GM21786 (cell line): ENCODE measurements around the gene ADGRL3.
"Not testable (repeated sequence)": the region's sequence is repeated elsewhere in the genome, so short reads cannot be mapped to it uniquely, and the experiment has no call there.

Experiments
- ATAC-seq: cut with Tn5 transposase; IDR thresholded peaks from one replicate; pipeline ENCODE4 v1.9.1; 2021; ENCODE audit not compliant: unreplicated experiment

ADGRL3 gene

DNA sequence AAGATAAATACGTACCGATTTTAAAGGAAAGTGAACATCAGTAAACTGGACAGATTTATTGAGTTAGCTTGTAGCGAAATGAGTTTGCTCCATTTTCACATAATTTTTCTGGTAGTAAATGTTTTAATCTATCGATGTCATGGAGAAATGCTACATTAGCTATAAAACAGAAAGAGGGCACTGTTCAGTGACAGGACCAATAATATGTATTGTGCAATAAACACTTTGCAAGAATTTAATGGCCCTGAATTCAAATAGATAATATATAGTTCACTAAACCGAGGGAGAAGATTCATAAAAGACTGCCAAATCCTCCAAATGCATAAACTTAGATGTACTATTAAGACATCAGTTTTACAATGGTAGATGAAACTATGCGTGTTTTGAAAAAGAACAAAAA lies 516.3 kb downstream of the ADGRL3 start:
- ATAC-seq: no peak

DNA sequence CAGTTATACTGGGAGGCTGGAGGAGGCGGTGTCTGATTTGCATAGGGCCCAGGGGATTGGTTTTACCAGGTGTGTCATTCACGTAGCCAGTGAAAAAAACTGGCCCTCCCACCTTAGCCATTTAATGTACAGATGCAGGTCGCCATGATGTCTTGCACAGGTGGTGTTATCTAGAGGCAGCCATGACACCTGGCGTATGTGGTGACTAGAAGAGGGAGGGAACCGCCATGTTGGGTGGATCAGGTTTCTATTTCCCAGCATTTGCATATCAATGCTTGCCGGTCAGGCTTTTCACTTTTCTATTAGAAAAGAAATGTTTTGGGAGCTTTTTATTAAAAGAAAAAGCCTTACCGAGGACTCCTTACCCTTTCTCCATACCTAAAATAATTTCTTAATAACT lies 523.4 kb downstream of the ADGRL3 start:
- ATAC-seq: no peak

DNA sequence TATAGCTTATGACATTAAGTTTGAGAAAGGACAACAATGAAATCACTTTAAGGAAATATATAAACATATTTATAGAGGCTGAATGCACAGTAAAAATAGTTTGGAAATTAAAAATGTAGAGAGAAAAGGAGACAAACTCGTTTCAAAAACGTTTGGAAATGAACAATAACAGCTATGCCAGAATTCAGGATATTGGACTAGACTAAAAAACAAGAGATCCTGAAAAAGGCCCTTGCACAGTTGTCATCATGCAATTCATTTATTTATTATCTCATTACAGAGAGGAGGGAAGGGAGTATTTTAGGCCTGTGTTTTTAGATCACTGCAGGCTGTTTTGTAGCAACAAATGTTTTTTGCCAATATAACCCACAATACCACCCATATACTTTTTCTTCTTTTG lies 527.2 kb downstream of the ADGRL3 start:
- no peak for ATAC-seq

DNA sequence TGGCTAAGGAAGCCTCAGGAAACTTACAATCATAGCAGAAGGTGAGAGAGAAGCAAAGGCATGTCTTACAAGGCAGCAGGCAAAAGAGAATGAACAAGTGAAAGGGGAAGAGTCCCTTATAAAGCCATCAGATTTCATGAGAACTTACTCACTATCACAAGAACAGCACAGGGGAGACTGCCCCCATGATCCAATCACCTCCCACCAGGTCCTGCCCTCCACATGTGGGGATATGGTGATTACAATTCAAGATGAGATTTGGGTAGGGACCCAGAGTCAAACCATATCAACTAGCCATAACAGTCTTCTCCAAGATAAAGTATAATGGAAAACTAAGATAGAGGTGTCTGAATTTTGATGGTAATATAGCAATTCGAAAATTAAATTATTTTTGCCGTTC lies 534.3 kb downstream of the ADGRL3 start:
- ATAC-seq: no peak

DNA sequence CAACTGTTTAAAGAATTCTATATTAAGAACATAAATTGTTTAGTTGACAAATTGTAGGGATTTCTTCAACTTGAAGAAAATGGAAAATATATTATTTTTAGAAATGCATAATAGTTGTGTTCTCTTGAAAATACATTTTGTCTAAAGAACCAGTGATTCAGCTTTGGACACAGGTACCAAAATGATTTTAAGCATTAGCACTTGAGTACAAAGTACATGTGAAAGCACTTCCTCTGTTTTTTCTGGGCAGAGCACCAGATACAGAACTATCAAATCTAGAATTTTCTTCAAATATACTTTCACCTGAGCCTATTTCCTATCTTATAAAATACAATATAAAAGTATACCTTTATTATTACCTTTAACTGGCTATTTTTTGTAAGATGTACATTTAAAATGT lies 539.8 kb downstream of the ADGRL3 start:
- ATAC-seq: no peak

- ATAC-seq: no peak
These were observed 540.8 kb downstream of the ADGRL3 start for GRCh38 chr4:61740886-61741285.

GRCh38 chr4:61741327-61742096 lies 541.4 kb downstream of the ADGRL3 start:
- no peak for ATAC-seq

DNA sequence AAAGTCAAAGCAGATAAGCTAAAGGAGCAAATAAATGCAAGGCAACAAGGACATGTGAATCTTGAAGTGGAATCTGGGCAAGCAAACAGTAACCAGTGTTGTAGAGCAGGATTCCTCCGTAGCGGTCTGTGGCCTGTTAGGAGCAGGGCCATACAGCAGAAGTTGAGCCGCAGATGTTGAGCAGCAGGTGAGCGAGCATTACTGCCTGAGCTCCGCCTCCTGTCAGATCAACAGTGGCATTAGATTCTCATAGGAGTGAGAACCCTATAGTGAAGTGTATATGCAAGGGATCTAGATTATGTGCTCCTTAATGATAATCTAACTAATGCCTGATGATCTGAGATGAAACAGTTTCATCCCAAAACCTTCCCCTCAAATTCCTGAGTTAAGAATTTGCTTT lies 550.7 kb downstream of the ADGRL3 start:
- no peak for ATAC-seq

DNA sequence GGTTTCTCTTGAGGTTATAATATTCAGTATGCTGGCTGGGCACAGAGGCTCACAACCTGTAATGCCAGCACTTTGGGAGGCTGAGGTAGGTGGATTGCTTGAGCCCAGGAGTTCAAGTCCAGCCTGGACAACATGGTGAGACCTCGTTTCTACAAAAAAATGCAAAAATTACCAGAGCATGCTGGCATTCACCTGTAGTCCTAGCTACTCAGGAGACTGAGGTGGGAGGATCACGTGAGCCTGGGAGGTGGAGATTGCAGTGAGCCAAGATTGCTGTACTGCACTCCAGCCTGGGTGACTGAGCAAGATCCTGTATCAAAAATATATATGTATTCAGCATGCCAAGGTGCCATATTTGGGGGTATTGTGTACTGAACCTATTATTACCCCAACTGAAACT lies 552.5 kb downstream of the ADGRL3 start:
- no peak for ATAC-seq

GRCh38 chr4:61753739-61754138 lies 553.6 kb downstream of the ADGRL3 start:
- no peak for ATAC-seq

- not testable (repeated sequence) for ATAC-seq
These were observed 556.8 kb downstream of the ADGRL3 start for GRCh38 chr4:61756937-61757336.

- ATAC-seq: not testable (repeated sequence)
These were observed 557.9 kb downstream of the ADGRL3 start for GRCh38 chr4:61757983-61758382.

DNA sequence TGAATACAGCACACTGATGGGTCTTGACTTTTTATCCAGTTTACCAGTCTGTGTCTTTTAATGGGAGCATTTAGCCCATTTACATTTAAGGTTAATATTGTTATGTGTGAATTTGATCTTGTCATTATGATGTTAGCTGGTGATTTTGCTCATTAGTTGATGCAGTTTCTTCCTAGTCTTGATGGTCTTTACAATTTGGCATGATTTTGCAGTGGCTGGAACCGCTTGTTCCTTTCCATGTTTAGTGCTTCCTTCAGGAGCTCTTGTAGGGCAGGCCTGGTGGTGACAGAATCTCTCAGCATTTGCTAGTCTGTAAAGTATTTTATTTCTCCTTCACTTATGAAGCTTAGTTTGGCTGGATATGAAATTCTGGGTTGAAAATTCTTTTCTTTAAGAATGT lies 558.5 kb downstream of the ADGRL3 start:
- ATAC-seq: not testable (repeated sequence)

GRCh38 chr4:61759245-61759644 lies 559.1 kb downstream of the ADGRL3 start:
- ATAC-seq: not testable (repeated sequence)

- ATAC-seq: not testable (repeated sequence)
These were observed 559.8 kb downstream of the ADGRL3 start for GRCh38 chr4:61759885-61760284.

GRCh38 chr4:61760820-61761219 lies 560.7 kb downstream of the ADGRL3 start:
- ATAC-seq: no peak

GRCh38 chr4:61762722-61763627 lies 562.8 kb downstream of the ADGRL3 start:
- ATAC-seq: no peak

- no peak for ATAC-seq
These were observed 563.6 kb downstream of the ADGRL3 start for GRCh38 chr4:61763682-61764081.

DNA sequence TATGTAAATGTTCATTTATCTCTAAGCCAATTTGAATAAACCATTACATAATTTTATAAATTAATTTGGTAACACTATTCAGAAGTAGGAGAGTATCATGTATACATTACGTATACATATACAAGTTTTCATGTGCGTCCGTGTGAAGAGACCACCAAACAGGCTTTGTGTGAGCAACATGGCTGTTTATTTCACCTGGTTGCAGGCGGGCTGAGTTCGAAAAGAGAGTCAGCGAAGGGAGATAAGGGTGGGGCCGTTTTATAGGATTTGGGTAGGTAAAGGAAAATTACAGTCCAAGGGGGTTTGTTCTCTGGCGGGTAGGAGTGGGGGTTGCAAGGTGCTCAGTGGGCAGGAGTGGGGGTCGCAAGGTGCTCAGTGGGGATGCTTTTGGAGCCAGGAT lies 564.0 kb downstream of the ADGRL3 start:
- ATAC-seq: not testable (repeated sequence)

- not testable (repeated sequence) for ATAC-seq
These were observed 569.5 kb downstream of the ADGRL3 start for GRCh38 chr4:61769444-61770167.

GRCh38 chr4:61770456-61770855 lies 570.3 kb downstream of the ADGRL3 start:
- ATAC-seq: no peak
